Right lobe of liver (tissue), 4 donors: ENCODE data around the gene KRT7.

Experiments
- CTCF ChIP-seq, 4 donors: fragments of 200-600 bp in 3 of 4; fragments of 450-650 bp in 1 of 4; IDR thresholded peaks; one replicate each; pipeline versions ENCODE4 v1.5.1 to v1.8.0; 2016 to 2022; ENCODE audit warnings: antibody characterized with exemption in 4 of 4, mild to moderate bottlenecking in 2 of 4
- POLR2A ChIP-seq: fragments of 450-650 bp; IDR thresholded peaks from one replicate; pipeline ENCODE4 v1.6.1; 2017; ENCODE audit warnings: antibody characterized with exemption, mild to moderate bottlenecking
- donor health status: DM: no; HTN: no; CAD: no.
- donor health status: DM: no; HTN: no; CAD: no.
- donor health status: DM: no; HTN: yes; CAD: no.

- TF ChIP-seq CTCF (IDR thresholded peaks at IDR 0.05) (no peak), POLR2A (no peak)
Measured at GRCh38 chr12:52242442-52243258, 9.6 kb downstream of the KRT7 start.
